SK-N-SH treated with all-trans-retinoic acid at 6 μM for 48 hours (cell line): ENCODE data around the gene LBHD1.

Source experiments
- ESRRG ChIP-seq: fragments of 250-450 bp; sonication (Bioruptor Pico); IDR thresholded peaks from 2 replicates; pipeline ENCODE4 v1.6.1; 2021; ENCODE audit warnings: mild to moderate bottlenecking
- OSR1 ChIP-seq: fragments of 250-450 bp; sonication (Bioruptor Pico); IDR thresholded peaks from 2 replicates; pipeline ENCODE4 v1.8.0; 2022; ENCODE audit warnings: moderate library complexity, mild to moderate bottlenecking, inconsistent platforms
- RARB ChIP-seq: fragments of 250-450 bp; sonication (Bioruptor Pico); IDR thresholded peaks from 2 replicates; pipeline ENCODE4 v1.8.0; 2021; ENCODE audit warnings: mild to moderate bottlenecking, moderate library complexity
- TCF4 ChIP-seq: fragments of 250-450 bp; sonication (Bioruptor Pico); IDR thresholded peaks from 2 replicates; pipeline ENCODE4 v1.8.0; 2021; ENCODE audit warnings: mild to moderate bottlenecking, moderate library complexity, borderline replicate concordance
- TOX ChIP-seq: fragments of 250-450 bp; sonication (Bioruptor Pico); IDR thresholded peaks from 2 replicates; pipeline ENCODE4 v1.8.0; 2021; ENCODE audit warnings: mild to moderate bottlenecking, moderate library complexity, borderline replicate concordance
- ZFP3 ChIP-seq: fragments of 250-450 bp; sonication (Bioruptor Pico); IDR thresholded peaks from 2 replicates; pipeline ENCODE4 v1.5.0; 2020; ENCODE audit warnings: mild to moderate bottlenecking, moderate library complexity
- ZFP30 ChIP-seq: fragments of 450-650 bp; formaldehyde crosslinking; IDR thresholded peaks from 2 replicates; pipeline ENCODE4 v1.5.0; 2022; ENCODE audit warnings: mild to moderate bottlenecking, moderate library complexity
- TF ChIP-seq, protein P1 (sequence below): fragments of 250-450 bp; sonication (Bioruptor Pico); IDR thresholded peaks from 2 replicates; pipeline ENCODE4 v1.8.0; 2020; ENCODE audit warnings: mild to moderate bottlenecking, moderate library complexity, borderline replicate concordance
- TF ChIP-seq, protein P2 (sequence below): fragments of 250-450 bp; sonication (Bioruptor Pico); IDR thresholded peaks from 2 replicates; pipeline ENCODE4 v1.5.1; 2021; ENCODE audit warnings: mild to moderate bottlenecking, moderate library complexity
- TF ChIP-seq, protein P3 (sequence below): fragments of 250-450 bp; sonication (Bioruptor Pico); IDR thresholded peaks from 2 replicates; pipeline ENCODE4 v1.8.0; 2021; ENCODE audit warnings: low read depth, mild to moderate bottlenecking, moderate library complexity, borderline replicate concordance

DNA sequence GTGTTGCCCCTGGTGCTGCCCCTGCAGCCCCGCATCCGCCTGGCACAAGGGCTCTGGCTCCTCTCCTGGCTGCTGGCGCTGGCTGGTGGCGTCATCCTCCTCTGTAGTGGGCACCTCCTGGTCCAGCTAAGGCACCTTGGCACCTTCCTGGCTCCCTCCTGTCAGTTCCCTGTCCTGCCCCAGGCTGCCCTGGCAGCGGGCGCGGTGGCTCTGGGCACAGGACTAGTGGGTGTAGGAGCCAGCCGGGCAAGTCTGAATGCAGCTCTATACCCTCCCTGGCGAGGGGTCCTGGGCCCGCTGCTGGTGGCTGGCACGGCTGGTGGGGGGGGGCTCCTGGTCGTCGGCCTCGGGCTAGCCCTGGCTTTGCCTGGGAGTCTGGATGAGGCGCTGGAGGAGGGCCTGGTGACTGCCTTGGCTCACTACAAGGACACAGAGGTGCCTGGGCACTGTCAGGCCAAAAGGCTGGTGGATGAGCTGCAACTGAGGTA is 58.7 kb downstream of the LBHD1 start:
- TF ChIP-seq ZFP30 (no peak), TOX (CRISPR knock-in tag) (no peak), RARB (CRISPR knock-in tag) (no peak), TCF4 (CRISPR knock-in tag) (no peak), ESRRG (CRISPR knock-in tag) (no peak), OSR1 (CRISPR knock-in tag) (no peak), ZFP3 (no peak)
- TF ChIP-seq, protein P1, sequence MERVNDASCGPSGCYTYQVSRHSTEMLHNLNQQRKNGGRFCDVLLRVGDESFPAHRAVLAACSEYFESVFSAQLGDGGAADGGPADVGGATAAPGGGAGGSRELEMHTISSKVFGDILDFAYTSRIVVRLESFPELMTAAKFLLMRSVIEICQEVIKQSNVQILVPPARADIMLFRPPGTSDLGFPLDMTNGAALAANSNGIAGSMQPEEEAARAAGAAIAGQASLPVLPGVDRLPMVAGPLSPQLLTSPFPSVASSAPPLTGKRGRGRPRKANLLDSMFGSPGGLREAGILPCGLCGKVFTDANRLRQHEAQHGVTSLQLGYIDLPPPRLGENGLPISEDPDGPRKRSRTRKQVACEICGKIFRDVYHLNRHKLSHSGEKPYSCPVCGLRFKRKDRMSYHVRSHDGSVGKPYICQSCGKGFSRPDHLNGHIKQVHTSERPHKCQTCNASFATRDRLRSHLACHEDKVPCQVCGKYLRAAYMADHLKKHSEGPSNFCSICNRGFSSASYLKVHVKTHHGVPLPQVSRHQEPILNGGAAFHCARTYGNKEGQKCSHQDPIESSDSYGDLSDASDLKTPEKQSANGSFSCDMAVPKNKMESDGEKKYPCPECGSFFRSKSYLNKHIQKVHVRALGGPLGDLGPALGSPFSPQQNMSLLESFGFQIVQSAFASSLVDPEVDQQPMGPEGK (CRISPR knock-in tag), result no peak
- TF ChIP-seq, protein P2, sequence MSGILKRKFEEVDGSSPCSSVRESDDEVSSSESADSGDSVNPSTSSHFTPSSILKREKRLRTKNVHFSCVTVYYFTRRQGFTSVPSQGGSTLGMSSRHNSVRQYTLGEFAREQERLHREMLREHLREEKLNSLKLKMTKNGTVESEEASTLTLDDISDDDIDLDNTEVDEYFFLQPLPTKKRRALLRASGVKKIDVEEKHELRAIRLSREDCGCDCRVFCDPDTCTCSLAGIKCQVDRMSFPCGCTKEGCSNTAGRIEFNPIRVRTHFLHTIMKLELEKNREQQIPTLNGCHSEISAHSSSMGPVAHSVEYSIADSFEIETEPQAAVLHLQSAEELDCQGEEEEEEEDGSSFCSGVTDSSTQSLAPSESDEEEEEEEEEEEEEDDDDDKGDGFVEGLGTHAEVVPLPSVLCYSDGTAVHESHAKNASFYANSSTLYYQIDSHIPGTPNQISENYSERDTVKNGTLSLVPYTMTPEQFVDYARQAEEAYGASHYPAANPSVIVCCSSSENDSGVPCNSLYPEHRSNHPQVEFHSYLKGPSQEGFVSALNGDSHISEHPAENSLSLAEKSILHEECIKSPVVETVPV (CRISPR knock-in tag), result no peak
- TF ChIP-seq, protein P3, sequence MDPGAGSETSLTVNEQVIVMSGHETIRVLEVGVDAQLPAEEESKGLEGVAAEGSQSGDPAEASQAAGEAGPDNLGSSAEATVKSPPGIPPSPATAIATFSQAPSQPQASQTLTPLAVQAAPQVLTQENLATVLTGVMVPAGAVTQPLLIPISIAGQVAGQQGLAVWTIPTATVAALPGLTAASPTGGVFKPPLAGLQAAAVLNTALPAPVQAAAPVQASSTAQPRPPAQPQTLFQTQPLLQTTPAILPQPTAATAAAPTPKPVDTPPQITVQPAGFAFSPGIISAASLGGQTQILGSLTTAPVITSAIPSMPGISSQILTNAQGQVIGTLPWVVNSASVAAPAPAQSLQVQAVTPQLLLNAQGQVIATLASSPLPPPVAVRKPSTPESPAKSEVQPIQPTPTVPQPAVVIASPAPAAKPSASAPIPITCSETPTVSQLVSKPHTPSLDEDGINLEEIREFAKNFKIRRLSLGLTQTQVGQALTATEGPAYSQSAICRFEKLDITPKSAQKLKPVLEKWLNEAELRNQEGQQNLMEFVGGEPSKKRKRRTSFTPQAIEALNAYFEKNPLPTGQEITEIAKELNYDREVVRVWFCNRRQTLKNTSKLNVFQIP (CRISPR knock-in tag), result no peak
